GM19351 (cell line): Measurements from ENCODE around the gene DYNC2LI1.

Experiments
- ATAC-seq: cut with Tn5 transposase; IDR thresholded peaks from one replicate; pipeline ENCODE4 v1.9.1; 2021; ENCODE audit warnings: mild to moderate bottlenecking, moderate library complexity; ENCODE audit not compliant: unreplicated experiment

Gene DYNC2LI1

DNA sequence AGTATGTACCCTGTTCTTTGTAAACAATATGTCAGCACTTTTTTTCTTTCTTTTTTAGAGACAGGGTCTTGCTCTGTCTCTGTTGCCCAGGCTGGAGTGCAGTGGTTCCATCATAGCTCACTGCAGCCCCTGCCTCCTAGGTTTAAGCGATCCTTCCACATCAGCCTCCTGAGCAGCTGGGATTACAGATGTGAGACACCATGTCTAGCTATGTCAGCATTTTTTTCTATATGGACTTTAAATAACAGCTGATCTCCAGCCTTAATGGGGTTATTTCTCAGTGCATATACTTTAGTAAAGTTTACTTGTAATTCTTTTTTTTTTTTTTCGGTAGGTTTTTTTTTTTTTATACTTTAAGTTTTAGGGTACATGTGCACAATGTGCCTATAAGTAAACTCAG is 38.2 kb downstream of the DYNC2LI1 start:
- ATAC-seq, result no peak

DNA sequence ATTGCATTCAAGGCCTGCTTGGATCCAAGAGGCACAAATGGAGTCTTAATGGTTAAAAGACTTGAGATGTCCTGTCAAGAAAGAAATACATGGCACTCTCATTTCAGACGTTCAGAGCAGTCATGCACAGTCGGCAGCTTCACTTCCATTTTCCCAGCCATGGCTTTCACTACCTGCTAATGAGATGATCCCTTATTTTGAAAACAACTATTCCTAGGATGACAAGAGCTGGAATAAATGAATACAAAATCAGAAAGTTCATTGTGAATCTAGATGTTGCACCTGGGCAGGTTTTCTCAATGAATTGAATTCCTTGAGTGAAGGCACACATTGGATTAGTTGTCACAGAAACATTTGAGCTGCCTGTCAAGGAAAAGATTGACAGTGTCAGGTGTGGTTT is 39.1 kb downstream of the DYNC2LI1 start:
- ATAC-seq, result no peak

- ATAC-seq, result no peak
Observed at GRCh38 chr2:43814711-43815110, 40.9 kb downstream of the DYNC2LI1 start.

GRCh38 chr2:43818761-43819160 is 44.9 kb downstream of the DYNC2LI1 start:
- no peak for ATAC-seq

GRCh38 chr2:43819491-43820163 is 45.8 kb downstream of the DYNC2LI1 start:
- no peak for ATAC-seq

DNA sequence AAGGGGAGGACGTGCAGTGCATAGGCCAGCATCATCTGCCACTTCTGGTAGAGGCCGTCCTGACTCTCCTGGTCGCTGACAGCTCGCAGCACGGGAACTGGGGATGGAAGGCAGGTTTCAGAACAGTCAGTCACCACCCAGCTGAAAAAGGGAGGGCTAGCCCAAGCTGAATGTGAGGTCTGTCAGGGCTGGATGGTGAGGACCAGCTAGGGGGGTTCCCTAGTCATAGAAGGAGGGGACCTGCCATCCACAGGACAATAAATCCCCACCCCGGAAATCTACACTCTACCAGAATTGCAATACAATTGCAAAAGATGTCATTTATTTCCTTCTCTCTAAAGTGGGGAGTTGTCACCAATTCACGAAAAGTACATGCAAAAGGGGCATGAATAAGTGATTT is 49.0 kb downstream of the DYNC2LI1 start:
- ATAC-seq, result no peak

- ATAC-seq, result no peak
Observed at GRCh38 chr2:43823751-43824150, 49.9 kb downstream of the DYNC2LI1 start.

DNA sequence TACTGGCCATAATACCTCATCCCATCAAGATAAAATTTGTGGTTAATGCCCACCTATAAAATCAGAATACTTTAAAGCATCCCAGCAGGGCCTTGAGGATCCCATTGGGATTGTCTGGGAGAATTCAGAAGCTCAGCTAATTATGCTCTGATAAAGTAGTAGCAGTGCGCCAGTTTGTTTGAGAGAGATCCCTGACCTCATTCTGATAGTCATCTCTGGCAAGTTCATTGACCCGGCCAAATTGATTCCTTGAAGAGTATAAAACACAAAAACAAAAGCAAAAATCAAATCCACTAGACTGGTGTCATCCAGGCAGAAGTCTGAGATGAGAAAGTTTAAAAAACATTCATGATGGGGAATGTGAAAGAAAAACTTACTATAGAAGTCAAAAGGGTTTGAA is 50.7 kb downstream of the DYNC2LI1 start:
- ATAC-seq, result no peak

DNA sequence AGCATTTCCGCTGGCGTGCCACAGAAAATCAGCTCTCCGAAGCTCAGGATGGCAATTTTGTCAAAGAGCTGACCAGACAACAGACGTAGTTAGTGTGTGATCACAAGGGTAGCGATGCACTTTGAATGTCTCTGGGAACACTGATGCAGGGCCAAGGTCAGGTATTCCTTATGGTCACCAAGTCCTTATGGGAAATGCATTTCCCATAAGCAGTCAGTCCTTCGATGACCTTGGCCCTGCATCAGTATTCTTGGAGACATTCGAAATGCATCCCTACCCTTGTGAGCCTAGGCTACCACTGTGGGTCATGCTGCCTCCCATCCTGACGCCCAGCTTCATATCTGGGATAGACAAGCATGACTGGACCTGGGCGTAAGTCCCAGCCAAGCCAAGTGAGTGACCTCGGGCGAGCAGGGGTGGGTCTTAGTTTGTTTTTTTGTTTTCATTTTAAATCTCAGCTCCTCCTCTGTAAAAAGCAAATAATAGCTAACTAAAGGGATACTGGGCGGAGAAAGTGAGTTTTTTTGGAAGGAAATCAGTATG is 51.2 kb downstream of the DYNC2LI1 start:
- no peak for ATAC-seq

- ATAC-seq, result no peak
Observed at GRCh38 chr2:43825841-43826240, 52.0 kb downstream of the DYNC2LI1 start.

DNA sequence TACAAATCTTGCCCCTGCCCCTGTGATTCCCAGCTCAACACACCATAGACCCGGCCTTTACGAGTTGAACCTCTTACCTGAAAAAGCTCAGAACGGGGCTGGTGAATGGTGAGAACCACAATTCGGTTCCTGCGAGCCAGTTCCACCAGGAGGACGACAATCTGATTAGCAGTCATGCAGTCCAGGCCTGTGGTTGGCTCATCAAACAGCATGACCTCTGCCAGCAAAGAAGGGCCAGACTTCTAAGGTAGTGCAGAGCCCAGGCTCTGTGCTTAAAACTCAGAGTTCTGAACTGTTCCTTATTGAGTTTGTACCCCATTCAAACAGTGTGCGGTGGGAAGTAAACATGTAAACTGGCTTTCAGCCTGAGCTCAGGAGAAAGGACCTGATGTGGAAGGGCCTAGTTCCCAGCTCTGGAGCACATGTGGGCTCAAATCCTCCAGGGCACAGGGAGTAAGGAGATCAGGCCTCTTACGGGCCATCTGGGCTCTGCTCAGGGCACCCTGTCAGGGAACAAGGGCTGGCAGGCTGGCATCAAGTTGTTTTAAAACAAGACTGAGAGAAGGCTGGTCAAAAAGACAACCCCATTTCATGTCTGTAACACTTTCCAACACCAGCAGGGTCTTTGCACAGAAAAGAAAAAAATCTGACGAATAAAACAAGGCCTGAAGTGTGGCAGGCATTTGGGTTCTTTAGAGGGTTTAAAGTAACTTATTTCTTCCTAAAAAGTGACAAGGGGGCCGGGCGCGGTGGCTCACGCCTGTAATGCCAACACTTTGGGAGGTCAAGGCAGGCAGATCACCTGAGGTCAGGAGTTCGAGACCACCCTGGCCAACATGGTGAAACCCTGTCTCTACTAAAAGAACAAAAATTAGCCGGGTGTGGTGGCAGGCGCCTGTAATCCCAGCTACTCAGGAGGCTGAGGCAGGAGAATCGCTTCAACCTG is 52.7 kb downstream of the DYNC2LI1 start:
- ATAC-seq, result no peak

- ATAC-seq, result no peak
Observed at GRCh38 chr2:43831543-43832294, 57.9 kb downstream of the DYNC2LI1 start.

- no peak for ATAC-seq
Observed at GRCh38 chr2:43832457-43832856, 58.6 kb downstream of the DYNC2LI1 start.

GRCh38 chr2:43837033-43837432 is 63.2 kb downstream of the DYNC2LI1 start:
- ATAC-seq, result no peak

DNA sequence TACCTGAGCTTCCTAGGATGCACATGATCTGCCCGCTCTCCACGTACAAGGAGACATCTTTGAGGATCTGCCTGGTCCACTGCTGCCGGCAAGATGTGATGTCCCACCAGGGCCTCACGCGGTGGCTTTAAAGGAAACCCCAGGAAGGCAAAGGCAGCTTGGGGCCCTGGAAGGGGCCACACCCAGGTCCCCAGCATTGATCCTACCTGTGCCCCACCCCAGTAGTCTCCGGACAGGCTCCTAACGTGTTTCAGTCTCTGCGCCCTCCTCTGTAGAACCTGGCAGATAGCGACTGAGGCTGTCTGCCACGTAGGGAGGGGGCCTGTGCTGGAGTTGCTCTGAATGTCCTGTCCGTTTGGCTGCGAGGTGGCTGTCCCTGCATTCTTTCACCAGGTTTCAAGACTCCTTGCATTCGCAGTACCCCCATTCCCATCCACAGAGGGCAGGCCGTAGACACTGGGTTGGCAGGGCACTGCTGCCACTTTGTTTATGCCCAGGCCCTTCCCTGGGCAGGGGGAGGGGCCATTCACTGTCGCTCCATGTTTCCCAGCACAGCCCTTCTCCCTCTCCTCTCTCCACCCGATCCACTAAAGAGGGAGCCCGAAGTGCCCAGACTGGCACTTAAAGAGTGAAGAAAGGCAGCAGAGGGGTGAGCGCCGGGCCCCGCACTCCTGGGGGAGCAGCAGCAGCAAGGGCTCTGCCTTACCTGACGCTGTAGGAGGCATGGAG is 64.2 kb downstream of the DYNC2LI1 start:
- ATAC-seq, result no peak

DNA sequence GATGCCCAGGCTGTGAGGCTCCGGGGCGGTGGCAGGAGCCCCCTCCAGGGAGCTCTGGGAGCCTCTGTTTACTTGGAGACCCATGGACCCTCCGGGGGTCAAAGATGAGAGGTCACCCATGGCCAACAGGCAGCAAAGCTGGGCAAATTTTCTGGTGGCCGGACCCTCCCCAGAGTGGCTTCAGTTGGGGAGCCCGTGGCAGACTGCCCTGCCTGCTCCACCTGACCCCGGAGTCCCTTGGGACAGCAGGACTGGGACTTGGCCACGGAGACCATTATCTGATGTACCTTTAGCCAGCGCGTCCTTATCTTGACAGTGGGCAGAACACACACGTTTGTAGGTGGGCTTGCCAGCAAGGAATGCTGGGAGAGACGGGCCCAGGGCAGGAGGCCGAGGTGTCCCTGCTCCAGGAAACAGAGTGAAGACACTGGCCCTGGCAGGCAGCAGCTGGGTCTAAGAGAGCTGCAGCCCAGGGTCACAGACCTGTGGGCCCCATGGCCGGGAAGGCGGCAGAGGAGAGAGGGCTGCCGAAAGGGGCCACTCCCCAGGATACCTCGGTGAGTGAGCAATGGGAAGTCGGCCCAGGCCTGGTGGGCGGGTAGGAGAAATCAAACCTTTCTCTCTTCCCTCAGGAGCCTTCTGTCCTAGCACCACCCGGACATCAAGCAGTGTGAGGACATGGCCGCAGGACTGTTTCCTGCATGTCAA is 64.9 kb downstream of the DYNC2LI1 start, which contains the start of the genes ABCG5 and ABCG8:
Gene ABCG5 (minus strand): TSS at position 280 of the 708 bp plus-strand sequence. CDS start 160 bp downstream, at position 120.
Gene ABCG8 (plus strand): TSS at position 412 of the 708 bp plus-strand sequence. CDS start 83 bp downstream, at position 495.
- ATAC-seq, result no peak

GRCh38 chr2:43839776-43840564 is 66.1 kb downstream of the DYNC2LI1 start:
- ATAC-seq, result no peak

DNA sequence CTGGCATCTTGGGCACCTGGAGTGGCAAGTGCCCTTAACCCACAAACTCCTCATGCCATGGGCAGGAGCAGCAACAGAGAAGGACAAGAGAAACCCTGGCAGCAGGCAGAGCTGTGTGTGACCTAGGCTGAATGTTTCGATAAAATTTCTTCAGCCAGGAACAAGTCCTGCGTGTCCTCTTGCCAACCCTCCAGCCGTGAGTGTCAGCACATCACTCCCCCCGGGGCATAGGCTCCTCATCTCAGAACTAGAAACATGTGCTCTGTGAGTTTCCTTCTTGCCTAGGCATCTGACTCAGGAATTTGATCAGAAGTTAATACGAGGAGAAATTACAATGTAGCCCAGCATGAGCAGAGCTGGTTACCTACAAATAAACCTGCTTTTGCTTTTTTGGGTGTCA is 67.1 kb downstream of the DYNC2LI1 start:
- no peak for ATAC-seq
